HL-60 (cell line): ENCODE results near the gene TSPAN10.

Experiments
- CTCF ChIP-seq: IDR thresholded peaks from one replicate; pipeline ENCODE4 v1.5.1; 2011; ENCODE audit warnings: low read length, control low read depth, inconsistent platforms; ENCODE audit not compliant: insufficient read depth
- GABPA ChIP-seq: IDR thresholded peaks from 2 replicates; pipeline ENCODE4 v1.6.1; 2012; ENCODE audit warnings: low read depth
- POLR2AphosphoS5 ChIP-seq: IDR thresholded peaks from 2 replicates; pipeline ENCODE4 v1.6.1; 2012; ENCODE audit warnings: low read depth
- REST ChIP-seq: IDR thresholded peaks from 2 replicates; pipeline ENCODE4 v1.6.1; 2012; ENCODE audit warnings: low read depth; ENCODE audit not compliant: insufficient replicate concordance

GRCh38 chr17:81608082-81608481 lies 28.9 kb upstream of the TSPAN10 start:
- TF ChIP-seq CTCF = no peak
- TF ChIP-seq REST = no peak
- TF ChIP-seq POLR2AphosphoS5 = no peak
- no peak for TF ChIP-seq GABPA
